ENCODE results near the gene PLAGL2.

GRCh38 chr20:32184961-32185603, 22.5 kb downstream of the PLAGL2 start:
- no peak for TF ChIP-seq CTCF (IDR thresholded peaks at IDR 0.05)
- TF ChIP-seq ZFX (IDR thresholded peaks at IDR 0.05; ENCODE audit: borderline replicate concordance) = no peak

Data from 22Rv1 (cell line).